CD4-positive, alpha-beta memory T cell (primary cell): ENCODE measurements around the gene AKR1B15. TPM values are rescaled to one million over a fixed set of nuclear protein-coding genes. Genes with fewer than 3 reads are reported as not detected.

Experiments
- CTCF ChIA-PET: fragments of 350-600 bp; sonication (Branson Sonifier 250); formaldehyde crosslinking; loops from one replicate; lab custom pipeline; 2021; ENCODE audit warnings: inconsistent platforms; ENCODE audit not compliant: partially characterized antibody; lab: Charles Lee
- POLR2A ChIA-PET: fragments of 350-600 bp; sonication (Branson Sonifier 250); formaldehyde crosslinking; loops from one replicate; lab custom pipeline; 2021; ENCODE audit not compliant: partially characterized antibody; lab: Charles Lee
- DNase-seq, 5 donors: peaks; one replicate each; pipeline versions ENCODE4 v3.0.0 to v3.0.0-alpha.2; 2020 to 2022; ENCODE audit warnings: mixed read lengths in 1 of 5
- H3K27ac ChIP-seq: one replicate; pipeline ENCODE4 v1.7.0; 2013; ENCODE audit warnings: low read depth, low read length
- H3K27me3 ChIP-seq: 2 replicates; pipeline ENCODE4 v1.7.0; 2013; ENCODE audit warnings: mild to moderate bottlenecking, low read length, moderate library complexity; ENCODE audit not compliant: insufficient read depth
- H3K36me3 ChIP-seq: 2 replicates; pipeline ENCODE4 v1.7.0; 2013; ENCODE audit warnings: mild to moderate bottlenecking, low read length, moderate library complexity; ENCODE audit not compliant: insufficient read depth
- H3K4me1 ChIP-seq: 2 replicates; pipeline ENCODE4 v1.7.0; 2013; ENCODE audit warnings: mild to moderate bottlenecking, low read length, moderate library complexity; ENCODE audit not compliant: insufficient read depth
- H3K4me3 ChIP-seq, 2 donors: one replicate each; pipeline ENCODE4 v1.7.0; 2013; ENCODE audit warnings: low read length in 2 of 2, mild to moderate bottlenecking in 1 of 2
- H3K9me3 ChIP-seq, 2 donors: one replicate each; pipeline ENCODE4 v1.7.0; 2013; ENCODE audit warnings: low read length in 2 of 2, control low read depth in 1 of 2; ENCODE audit not compliant: control insufficient read depth in 1 of 2
- H3K27ac Mint-ChIP-seq, 7 donors: one replicate each; pipeline ENCODE4 v1.8.0; 2020 to 2021; ENCODE audit warnings: mixed read lengths in 7 of 7, mild to moderate bottlenecking in 6 of 7, inconsistent platforms in 3 of 7, moderate library complexity in 3 of 7
- H3K27me3 Mint-ChIP-seq, 2 donors: one replicate each; pipeline ENCODE4 v1.8.0; 2020 to 2021; ENCODE audit warnings: mixed read lengths in 2 of 2
- H3K36me3 Mint-ChIP-seq, 2 donors: one replicate each; pipeline ENCODE4 v1.8.0; 2020 to 2021; ENCODE audit warnings: mixed read lengths in 2 of 2, inconsistent platforms in 1 of 2, mild to moderate bottlenecking in 1 of 2
- H3K4me1 Mint-ChIP-seq, 4 donors: one replicate each; pipeline ENCODE4 v1.8.0; 2020 to 2021; ENCODE audit warnings: mixed read lengths in 4 of 4, mild to moderate bottlenecking in 1 of 4
- H3K4me3 Mint-ChIP-seq, 8 donors: one replicate each; pipeline ENCODE4 v1.8.0; 2020 to 2021; ENCODE audit warnings: mixed read lengths in 8 of 8, mild to moderate bottlenecking in 7 of 8, moderate library complexity in 6 of 8, inconsistent platforms in 3 of 8
- H3K9me3 Mint-ChIP-seq, 8 donors: one replicate each; pipeline ENCODE4 v1.8.0; 2020 to 2021; ENCODE audit warnings: mixed read lengths in 8 of 8, mild to moderate bottlenecking in 5 of 8, inconsistent platforms in 3 of 8, moderate library complexity in 1 of 8
- intact Hi-C: fragments of 100-400 bp; cut with micrococcal nuclease; formaldehyde crosslinking; loops from one replicate; pipeline ENCODE4 v1.15.1; 2023
- polyA plus RNA-seq, 2 donors: library from polyadenylated mRNA; unstranded; fragments of 300-500 nt; fragmentation: Illumina TruSeq; gene quantifications; one replicate each; pipeline ENCODE4 v1.2.3, GENCODE V29; 2021
- total RNA-seq, 2 experiments: library from RNA; stranded (reverse); gene quantifications; one replicate each; pipeline ENCODE4 v1.2.3, GENCODE V29; 2021

Gene AKR1B15
- total RNA-seq = not detected
- polyA plus RNA-seq = not detected

DNA sequence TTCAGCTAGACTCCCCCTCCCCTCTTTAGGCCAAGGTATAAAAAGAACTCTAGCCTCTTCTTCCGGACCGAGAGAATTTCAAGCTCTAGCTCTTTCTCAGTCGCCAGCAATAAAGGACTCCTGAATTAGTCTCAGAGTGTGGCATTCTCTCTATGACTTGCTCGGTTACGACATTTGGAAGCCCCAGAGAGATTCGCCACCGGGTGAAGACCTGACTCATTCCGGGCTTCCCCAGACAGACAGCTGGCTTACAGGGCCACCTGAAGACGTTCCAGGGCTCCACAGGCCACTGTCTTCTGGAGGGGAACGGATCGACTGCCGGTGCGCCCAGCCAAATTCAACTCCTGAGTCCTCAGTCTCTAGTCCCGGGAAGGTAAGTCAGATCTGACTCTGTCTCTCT is at the start of gene AKR1B15:
AKR1B15 (plus strand) TSS at position 234 of the 400 bp plus-strand sequence. CDS start 15,510 bp downstream, outside the sequence.
- Histone ChIP-seq H3K27ac (no peak within 1 kb of the TSS), H3K27me3 (no peaks in the 10 kb centered on the region), H3K9me3 (no peaks in the 10 kb centered on the region), H3K4me1 (no peaks in the 10 kb centered on the region), H3K4me3 (no peak within 1 kb of the TSS), H3K36me3 (no peaks in the 10 kb centered on the region)
- peaks cover 12 to 15% of the 10 kb centered on the region in 2 donors for H3K27me3 Mint-ChIP-seq
- intact Hi-C loops = no loop called here
- peaks cover 0 to 1% (median 0%) of the 10 kb centered on the region in 8 donors for H3K9me3 Mint-ChIP-seq
- no peak within 1 kb of the TSS for H3K27ac Mint-ChIP-seq
- no peaks in the 10 kb centered on the region for H3K36me3 Mint-ChIP-seq
- ChIA-PET POLR2A (no interaction called here), CTCF (interaction anchor here (0.9 to 14.7 kb wide), 9 partner anchors 10 to 124 kb away, joined by 3 to 209 read pairs (median 5); no protein-coding TSS in a partner anchor)
- no peak within 1 kb of the TSS for H3K4me3 Mint-ChIP-seq
- no peak for DNase-seq
- peaks cover 0 to 3% (median 0%) of the 10 kb centered on the region in 4 donors for H3K4me1 Mint-ChIP-seq

GRCh38 chr7:134500406-134500805 is 48.5 kb upstream of the AKR1B15 start:
- Mint-ChIP-seq H3K9me3 (no peaks in the 10 kb centered on the region), H3K36me3 (no peaks in the 10 kb centered on the region), H3K27ac (no peak overlapping the region), H3K4me3 (no peak overlapping the region), H3K27me3 (peaks cover 1 to 4% of the 10 kb centered on the region in 2 donors), H3K4me1 (no peaks in the 10 kb centered on the region)
- H3K4me3 ChIP-seq = no peak overlapping the region
- DNase-seq = no peak
- CTCF ChIA-PET = interaction anchor here (0.6 to 1.6 kb wide), 2 partner anchors 9 to 553 kb away, joined by 3 to 5 read pairs; no protein-coding TSS in a partner anchor
- no peak overlapping the region for H3K27ac ChIP-seq
- H3K36me3 ChIP-seq = no peaks in the 10 kb centered on the region
- H3K4me1 ChIP-seq = no peaks in the 10 kb centered on the region
- intact Hi-C loops = no loop called here
- H3K27me3 ChIP-seq = no peaks in the 10 kb centered on the region
- POLR2A ChIA-PET = no interaction called here
- H3K9me3 ChIP-seq = no peaks in the 10 kb centered on the region

DNA sequence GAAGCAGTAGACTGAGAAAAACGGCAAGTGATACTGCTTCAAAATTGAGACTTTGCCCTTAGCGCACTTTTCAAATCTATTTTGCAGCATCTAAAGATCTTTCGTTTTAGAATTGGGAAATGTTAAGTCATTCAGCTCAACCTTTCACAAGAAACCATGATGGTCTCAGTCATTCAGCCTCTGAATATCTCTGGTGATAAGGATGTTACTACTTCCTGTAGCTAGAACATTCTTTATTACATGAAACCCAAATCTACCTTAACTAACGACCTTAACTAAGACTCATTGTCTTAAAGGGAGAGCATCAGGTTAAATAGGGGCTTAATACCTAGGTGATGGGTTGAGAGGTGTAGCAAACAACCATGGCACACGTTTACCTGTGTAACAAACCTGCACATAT is 47.9 kb upstream of the AKR1B15 start:
- H3K27me3 Mint-ChIP-seq = peaks cover 1 to 4% of the 10 kb centered on the region in 2 donors
- no peak overlapping the region for H3K27ac Mint-ChIP-seq
- H3K27me3 ChIP-seq = no peaks in the 10 kb centered on the region
- H3K4me3 ChIP-seq = no peak overlapping the region
- H3K4me3 Mint-ChIP-seq = no peak overlapping the region
- POLR2A ChIA-PET = no interaction called here
- no peaks in the 10 kb centered on the region for H3K4me1 Mint-ChIP-seq
- H3K9me3 Mint-ChIP-seq = no peaks in the 10 kb centered on the region
- no peaks in the 10 kb centered on the region for H3K9me3 ChIP-seq
- CTCF ChIA-PET = interaction anchor here (1.6 kb wide), 1 partner anchor 9 kb away, joined by 5 read pairs; no protein-coding TSS in a partner anchor
- no peaks in the 10 kb centered on the region for H3K36me3 ChIP-seq
- intact Hi-C loops = no loop called here
- H3K4me1 ChIP-seq = no peaks in the 10 kb centered on the region
- no peaks in the 10 kb centered on the region for H3K36me3 Mint-ChIP-seq
- no peak overlapping the region for H3K27ac ChIP-seq
- no peak for DNase-seq

DNA sequence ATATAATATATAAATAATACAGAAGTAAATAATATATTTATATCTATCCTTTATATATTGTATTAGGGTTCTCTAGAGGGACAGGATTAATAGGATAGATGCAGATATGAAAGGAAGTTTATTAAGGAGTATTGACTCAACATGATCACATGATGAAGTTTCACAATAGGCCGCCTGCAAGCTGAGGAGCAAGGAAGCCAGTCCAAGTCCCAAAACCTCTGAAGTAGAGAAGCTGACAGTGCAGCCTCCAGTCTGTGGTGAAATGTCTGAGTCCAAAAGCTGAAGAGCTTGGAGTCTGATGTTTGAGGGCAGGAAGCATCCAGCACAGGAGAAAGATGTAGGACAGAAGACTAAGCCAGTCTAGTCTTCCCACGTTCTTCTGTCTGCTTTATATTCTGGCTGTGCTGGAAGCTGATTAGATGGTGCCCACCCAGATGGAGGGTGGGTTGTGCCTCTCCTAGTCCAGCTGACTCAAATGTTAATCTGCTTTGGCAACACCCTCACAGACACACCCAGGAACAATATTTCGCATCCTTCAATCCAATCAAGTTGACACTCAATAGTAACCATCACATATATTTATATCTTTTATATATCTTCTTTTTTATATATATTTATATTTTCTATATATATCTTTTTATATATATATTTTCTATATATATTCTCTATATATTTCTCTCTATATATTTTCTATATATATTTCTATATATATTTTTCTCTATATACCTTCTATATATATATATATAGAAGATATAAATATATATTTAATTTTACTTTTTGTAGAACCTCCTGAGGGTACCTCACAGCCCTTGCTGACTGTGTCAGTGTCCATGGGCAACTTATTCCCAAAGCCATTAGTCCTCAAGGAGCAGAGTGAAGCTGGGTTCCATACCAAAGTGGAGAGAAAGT is 46.2 kb upstream of the AKR1B15 start:
- POLR2A ChIA-PET = no interaction called here

DNA sequence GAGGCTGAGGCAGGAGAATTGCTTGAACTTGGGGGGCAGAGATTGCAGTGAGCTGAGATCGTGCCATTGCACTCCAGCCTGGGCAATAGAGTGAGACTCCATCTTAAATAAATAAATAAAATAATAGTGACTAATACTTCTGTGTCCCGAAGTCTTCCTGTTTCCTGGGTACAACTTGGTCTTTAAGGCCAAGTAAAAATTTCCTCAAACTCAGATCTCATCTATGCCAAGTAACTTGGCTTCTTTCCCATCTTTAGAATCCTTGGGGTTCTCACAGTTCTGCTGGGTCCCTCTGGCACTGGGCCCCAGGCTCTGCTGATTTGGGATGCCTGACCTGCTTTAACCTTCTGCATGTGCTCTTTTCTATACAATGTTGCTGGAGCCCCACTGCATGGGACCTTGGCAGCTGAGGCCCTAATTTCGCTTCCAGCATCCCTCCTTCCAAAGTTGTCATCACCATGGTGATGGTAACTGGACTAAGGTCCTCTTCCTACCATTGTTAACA is 44.2 kb upstream of the AKR1B15 start:
- Histone ChIP-seq H3K4me1 (no peaks in the 10 kb centered on the region), H3K27ac (no peak overlapping the region), H3K4me3 (no peak overlapping the region), H3K27me3 (no peaks in the 10 kb centered on the region), H3K9me3 (no peaks in the 10 kb centered on the region), H3K36me3 (no peaks in the 10 kb centered on the region)
- Mint-ChIP-seq H3K4me3 (no peak overlapping the region), H3K27ac (no peak overlapping the region), H3K36me3 (no peaks in the 10 kb centered on the region), H3K9me3 (no peaks in the 10 kb centered on the region), H3K4me1 (no peaks in the 10 kb centered on the region), H3K27me3 (peaks cover 1 to 2% of the 10 kb centered on the region in 2 donors)
- DNase-seq = no peak
- CTCF ChIA-PET = no interaction called here
- POLR2A ChIA-PET = no interaction called here
- intact Hi-C loops = no loop called here

More for the DNA sequence above, 46.2 kb upstream of the AKR1B15 start:
- intact Hi-C loops = no loop called here
- Histone ChIP-seq H3K4me3 (no peak overlapping the region), H3K36me3 (no peaks in the 10 kb centered on the region), H3K4me1 (no peaks in the 10 kb centered on the region), H3K27me3 (no peaks in the 10 kb centered on the region), H3K27ac (no peak overlapping the region), H3K9me3 (no peaks in the 10 kb centered on the region)
- H3K27me3 Mint-ChIP-seq = peaks cover 1 to 4% of the 10 kb centered on the region in 2 donors
- CTCF ChIA-PET = interaction anchor here (1.8 kb wide), 1 partner anchor 11 kb away, joined by 6 read pairs; no protein-coding TSS in a partner anchor
- H3K36me3 Mint-ChIP-seq = no peaks in the 10 kb centered on the region
- no peaks in the 10 kb centered on the region for H3K4me1 Mint-ChIP-seq
- no peak for DNase-seq
- H3K27ac Mint-ChIP-seq = no peak overlapping the region
- H3K4me3 Mint-ChIP-seq = no peak overlapping the region
- H3K9me3 Mint-ChIP-seq = no peaks in the 10 kb centered on the region

DNA sequence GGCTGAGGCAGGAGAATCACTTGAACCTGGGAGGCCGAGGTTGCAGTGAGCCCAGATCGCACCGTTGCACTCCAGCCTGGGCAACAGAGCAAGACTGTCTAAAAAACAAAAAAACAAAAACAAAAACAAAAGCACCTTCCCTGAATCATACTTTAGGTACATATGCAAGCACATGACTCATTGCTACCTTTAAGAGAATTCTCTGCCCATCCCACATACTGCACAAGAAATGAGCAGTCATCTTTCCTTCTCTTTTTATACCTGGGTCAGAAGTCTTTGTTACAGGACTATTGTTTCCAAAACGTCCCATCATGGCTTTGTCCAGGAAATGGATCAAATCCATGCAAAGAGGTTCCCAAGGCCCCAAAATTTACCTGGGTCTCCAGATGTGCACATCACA is 43.1 kb upstream of the AKR1B15 start:
- Mint-ChIP-seq H3K4me3 (no peak overlapping the region), H3K9me3 (no peaks in the 10 kb centered on the region), H3K27me3 (peaks cover 0 to 1% of the 10 kb centered on the region in 2 donors), H3K4me1 (no peaks in the 10 kb centered on the region), H3K27ac (no peak overlapping the region), H3K36me3 (no peaks in the 10 kb centered on the region)
- H3K4me3 ChIP-seq = no peak overlapping the region
- no peaks in the 10 kb centered on the region for H3K36me3 ChIP-seq
- no peak overlapping the region for H3K27ac ChIP-seq
- no peaks in the 10 kb centered on the region for H3K27me3 ChIP-seq
- CTCF ChIA-PET = no interaction called here
- no peaks in the 10 kb centered on the region for H3K4me1 ChIP-seq
- DNase-seq = no peak
- intact Hi-C loops = no loop called here
- no peaks in the 10 kb centered on the region for H3K9me3 ChIP-seq
- POLR2A ChIA-PET = no interaction called here

GRCh38 chr7:134509010-134509409 is 39.9 kb upstream of the AKR1B15 start:
- Histone ChIP-seq H3K4me3 (no peak overlapping the region), H3K36me3 (no peaks in the 10 kb centered on the region), H3K9me3 (no peaks in the 10 kb centered on the region), H3K4me1 (no peaks in the 10 kb centered on the region), H3K27ac (no peak overlapping the region), H3K27me3 (no peaks in the 10 kb centered on the region)
- Mint-ChIP-seq H3K27me3 (no peaks in the 10 kb centered on the region), H3K36me3 (no peaks in the 10 kb centered on the region), H3K9me3 (no peaks in the 10 kb centered on the region), H3K4me1 (no peaks in the 10 kb centered on the region), H3K4me3 (no peak overlapping the region), H3K27ac (no peak overlapping the region)
- ChIA-PET POLR2A (no interaction called here), CTCF (interaction anchor here (1.2 to 6.8 kb wide), 3 partner anchors 8 to 76 kb away, joined by 5 to 38 read pairs (median 7); partner anchors contain the start of gene AKR1B1)
- DNase-seq = no peak
- intact Hi-C loops = no loop called here
